ENCODE measurements around the gene TM6SF1. TPM values are rescaled to one million over a fixed set of nuclear protein-coding genes. Genes with fewer than 3 reads are reported as not detected.

Gene TM6SF1
- total RNA-seq, 4 donors from 2014 or later = 7.8 to 19.9 (median 12.8) TPM

GRCh38 chr15:83063551-83063950, 43.9 kb upstream of the TM6SF1 start:
- H3K4me3 ChIP-seq (replicated peaks in 1 of 3) = no peak overlapping the region
- DNase-seq = no peak
- TF ChIP-seq CTCF (IDR thresholded peaks at IDR 0.05) = no peak
- TF ChIP-seq POLR2A (IDR thresholded peaks at IDR 0.05) = no peak
- 92 to 93% methylated on average over 4 of the region's 4 CpGs for WGBS, 2 donors
- H3K9me3 ChIP-seq = no peaks in the 10 kb centered on the region
- intact Hi-C loops (cut with DNase I) = loop anchor here (10.0 kb wide), 1 partner anchor 141 kb away; the partner anchor contains the start of gene HDGFL3
- no peaks in the 10 kb centered on the region for H3K27me3 ChIP-seq
- H3K36me3 ChIP-seq = no peaks in the 10 kb centered on the region
- no peak overlapping the region for H3K27ac ChIP-seq
- H3K4me1 ChIP-seq = peaks cover 36 to 42% of the 10 kb centered on the region in 2 donors

- peak overlapping the region in 1 of 3 donors; percentile 9 for H3K27ac ChIP-seq
- H3K36me3 ChIP-seq = no peaks in the 10 kb centered on the region
- H3K4me3 ChIP-seq (replicated peaks in 1 of 3) = peak overlapping the region in 1 of 3 donors; percentile 82
- intact Hi-C loops (cut with DNase I) = loop anchor here (10.0 kb wide), 1 partner anchor 140 kb away; the partner anchor contains the start of gene HDGFL3
- H3K27me3 ChIP-seq = no peaks in the 10 kb centered on the region
- H3K9me3 ChIP-seq = no peaks in the 10 kb centered on the region
- WGBS, 2 donors = 36 to 51% methylated on average over 4 of the region's 4 CpGs
- TF ChIP-seq CTCF (IDR thresholded peaks at IDR 0.05) = no peak
- TF ChIP-seq POLR2A (IDR thresholded peaks at IDR 0.05) = no peak
- no peak for DNase-seq
- peaks cover 36 to 42% of the 10 kb centered on the region in 2 donors for H3K4me1 ChIP-seq
Measured at GRCh38 chr15:83064859-83065258, 42.6 kb upstream of the TM6SF1 start.

GRCh38 chr15:83065431-83065830, 42.0 kb upstream of the TM6SF1 start:
- H3K9me3 ChIP-seq = no peaks in the 10 kb centered on the region
- TF ChIP-seq POLR2A (IDR thresholded peaks at IDR 0.05) (no peak), CTCF (IDR thresholded peaks at IDR 0.05) (no peak)
- no peak for DNase-seq
- peaks cover 36 to 42% of the 10 kb centered on the region in 2 donors for H3K4me1 ChIP-seq
- WGBS, 2 donors = 36 to 39% methylated on average over 3 of the region's 3 CpGs
- H3K27me3 ChIP-seq = no peaks in the 10 kb centered on the region
- H3K27ac ChIP-seq = peak overlapping the region in 1 of 3 donors; percentile 9
- no peaks in the 10 kb centered on the region for H3K36me3 ChIP-seq
- H3K4me3 ChIP-seq (replicated peaks in 1 of 3) = peak overlapping the region in 2 of 3 donors; percentile 82 to 92
- intact Hi-C loops (cut with DNase I) = loop anchor here (10.0 kb wide), 1 partner anchor 139 kb away; the partner anchor contains the start of gene HDGFL3

GRCh38 chr15:83066034-83066733, 41.3 kb upstream of the TM6SF1 start:
- peaks cover 36 to 42% of the 10 kb centered on the region in 2 donors for H3K4me1 ChIP-seq
- no peaks in the 10 kb centered on the region for H3K36me3 ChIP-seq
- H3K9me3 ChIP-seq = no peaks in the 10 kb centered on the region
- TF ChIP-seq POLR2A (IDR thresholded peaks at IDR 0.05) (no peak), CTCF (IDR thresholded peaks at IDR 0.05) (no peak)
- intact Hi-C loops (cut with DNase I) = loop anchor here (10.0 kb wide), 1 partner anchor 139 kb away; the partner anchor contains the start of gene HDGFL3
- H3K27me3 ChIP-seq = no peaks in the 10 kb centered on the region
- peak; percentile 36 to 49 for DNase-seq
- 5 to 7% methylated on average over 30 of the region's 42 CpGs for WGBS, 2 donors
- H3K27ac ChIP-seq = peak overlapping the region; percentile 90 to 97 (median 96)
- H3K4me3 ChIP-seq (replicated peaks in 1 of 3) = peak overlapping the region; percentile 11 to 92 (median 82)

All from thyroid gland (tissue), 4 donors.